Left lung (tissue), 10 donors: ENCODE results near the gene THBD. TPM values are rescaled to one million over a fixed set of nuclear protein-coding genes. Genes with fewer than 3 reads are reported as not detected.

Source experiments
- ATAC-seq: fragments of 200-7000 bp; cut with Tn5 transposase; one replicate; pipeline ENCODE4 v1.9.1; 2020; ENCODE audit warnings: moderate library complexity
- DNase-seq, 4 donors: peaks; one replicate each; pipeline ENCODE4 v3.0.0-alpha.2; 2013 to 2020
- H3K27ac ChIP-seq, 2 donors: fragments of 200-600 bp; sonication (generic) in 1 of 2; one replicate each; pipeline versions ENCODE4 v1.5.0 to v1.8.0; 2020 to 2021
- H3K27me3 ChIP-seq, 2 donors: fragments of 200-600 bp; sonication (generic) in 1 of 2; one replicate each; pipeline versions ENCODE4 v1.5.0 to v1.8.0; 2020 to 2021
- H3K36me3 ChIP-seq, 2 donors: fragments of 200-600 bp; sonication (generic) in 1 of 2; one replicate each; pipeline versions ENCODE4 v1.5.0 to v1.8.0; 2020 to 2021
- H3K4me1 ChIP-seq, 2 donors: fragments of 200-600 bp; one replicate each; pipeline ENCODE4 v1.8.0; 2021
- H3K4me3 ChIP-seq, 2 donors: fragments of 200-600 bp; sonication (generic) in 1 of 2; one replicate each; pipeline versions ENCODE4 v1.5.0 to v1.8.0; 2020 to 2021; ENCODE audit warnings: mild to moderate bottlenecking in 1 of 2
- H3K9me3 ChIP-seq, 2 donors: fragments of 200-600 bp; sonication (generic) in 1 of 2; one replicate each; pipeline versions ENCODE4 v1.5.0 to v1.8.0; 2020 to 2021
- CTCF ChIP-seq, 2 donors: fragments of 200-600 bp; sonication (generic) in 1 of 2; IDR thresholded peaks; one replicate each; pipeline versions ENCODE4 v1.5.0 to v1.8.0; 2021; ENCODE audit warnings: antibody characterized with exemption in 2 of 2
- intact Hi-C, 2 donors: fragments of 100-400 bp; cut with DNase I; formaldehyde crosslinking; loops; one replicate each; pipeline versions ENCODE4 v1.11.2 to v1.14.2; 2022
- polyA plus RNA-seq, 6 donors: library from polyadenylated mRNA; unstranded; fragments of 120-200 nt; gene quantifications; one replicate each; pipeline ENCODE4 v1.2.1, GENCODE V29; 2013; ENCODE audit not compliant: insufficient read length in 6 of 6
- total RNA-seq, 2 donors: library from RNA; stranded (reverse); fragmentation: NEBNext Ultra II Directional; extraction: Animal tissue kit (Norgen Biotek cat#: 25700); gene quantifications; one replicate each; pipeline ENCODE4 v1.2.1, GENCODE V29; 2021
- donor health status: DM: no; HTN: yes; CAD: no.
- donor health status: DM: no; HTN: no; CAD: no.

The THBD gene
- total and polyA plus RNA-seq, 8 donors = 27.3 to 77.4 (median 47.2) TPM

- H3K27me3 ChIP-seq = no peaks in the 10 kb centered on the region
- H3K9me3 ChIP-seq = no peaks in the 10 kb centered on the region
- peaks cover 0 to 51% of the 10 kb centered on the region in 2 donors for H3K4me1 ChIP-seq
- intact Hi-C loops = no loop called here
- no peak for DNase-seq
- ATAC-seq = no peak
- no peak overlapping the region for H3K27ac ChIP-seq
- no peak for TF ChIP-seq CTCF (IDR thresholded peaks at IDR 0.05)
- H3K4me3 ChIP-seq = no peak overlapping the region
- H3K36me3 ChIP-seq = no peaks in the 10 kb centered on the region
Observed at GRCh38 chr20:23088866-23089265, 39.4 kb upstream of the THBD start.

GRCh38 chr20:23087587-23088251, 38.2 kb upstream of the THBD start:
- no peak for DNase-seq
- no peak for TF ChIP-seq CTCF (IDR thresholded peaks at IDR 0.05)
- Histone ChIP-seq H3K36me3 (no peaks in the 10 kb centered on the region), H3K27me3 (no peaks in the 10 kb centered on the region), H3K4me1 (peaks cover 0 to 63% of the 10 kb centered on the region in 2 donors), H3K27ac (peak overlapping the region; percentile 74 to 95), H3K9me3 (no peaks in the 10 kb centered on the region), H3K4me3 (no peak overlapping the region)
- peak; percentile 11 for ATAC-seq
- intact Hi-C loops = no loop called here

- DNase-seq = peak in 1 of 4 donors; percentile 57
- H3K4me1 ChIP-seq = peaks cover 0 to 65% of the 10 kb centered on the region in 2 donors
- peak overlapping the region in 1 of 2 donors; percentile 57 for H3K4me3 ChIP-seq
- no peaks in the 10 kb centered on the region for H3K36me3 ChIP-seq
- peak overlapping the region; percentile 74 to 95 for H3K27ac ChIP-seq
- H3K27me3 ChIP-seq = no peaks in the 10 kb centered on the region
- TF ChIP-seq CTCF (IDR thresholded peaks at IDR 0.05) = no peak
- intact Hi-C loops = no loop called here
- peak; percentile 6 for ATAC-seq
- no peaks in the 10 kb centered on the region for H3K9me3 ChIP-seq
Observed at GRCh38 chr20:23086931-23087411, 37.5 kb upstream of the THBD start.

GRCh38 chr20:23086056-23086566, 36.6 kb upstream of the THBD start, which contains the start of gene CD93:
CD93 (minus strand) TSS chr20:23086324; CDS start chr20:23086192, 132 bp downstream.
- Histone ChIP-seq H3K9me3 (no peaks in the 10 kb centered on the region), H3K4me1 (peaks cover 0 to 70% of the 10 kb centered on the region in 2 donors), H3K36me3 (no peaks in the 10 kb centered on the region), H3K4me3 (peak within 1 kb of the TSS; percentile 22 to 57), H3K27ac (peak within 1 kb of the TSS; percentile 74 to 95), H3K27me3 (no peaks in the 10 kb centered on the region)
- intact Hi-C loops = no loop called here
- DNase-seq (peak in 2 of 4 donors; percentile 57 to 83), ATAC-seq (peak; percentile 7)
- no peak for TF ChIP-seq CTCF (IDR thresholded peaks at IDR 0.05)

GRCh38 chr20:23085436-23086055, 36.1 kb upstream of the THBD start:
- intact Hi-C loops = no loop called here
- Histone ChIP-seq H3K4me3 (peak overlapping the region; percentile 22 to 57), H3K36me3 (peaks cover 0 to 3% of the 10 kb centered on the region in 2 donors), H3K9me3 (no peaks in the 10 kb centered on the region), H3K27ac (peak overlapping the region; percentile 74 to 95), H3K27me3 (no peaks in the 10 kb centered on the region), H3K4me1 (peaks cover 0 to 76% of the 10 kb centered on the region in 2 donors)
- DNase-seq (no peak), ATAC-seq (no peak)
- no peak for TF ChIP-seq CTCF (IDR thresholded peaks at IDR 0.05)
